ENCODE results near the gene CROCC. TPM values are rescaled to one million over a fixed set of nuclear protein-coding genes. Genes with fewer than 3 reads are reported as not detected.

Gene CROCC
- total and polyA plus RNA-seq, 9 of the 15 experiments (the other 6 are each of a cell fraction or from before 2014, with no cell fraction given) = 0.17 to 15.4 (median 7.6) TPM

DNA sequence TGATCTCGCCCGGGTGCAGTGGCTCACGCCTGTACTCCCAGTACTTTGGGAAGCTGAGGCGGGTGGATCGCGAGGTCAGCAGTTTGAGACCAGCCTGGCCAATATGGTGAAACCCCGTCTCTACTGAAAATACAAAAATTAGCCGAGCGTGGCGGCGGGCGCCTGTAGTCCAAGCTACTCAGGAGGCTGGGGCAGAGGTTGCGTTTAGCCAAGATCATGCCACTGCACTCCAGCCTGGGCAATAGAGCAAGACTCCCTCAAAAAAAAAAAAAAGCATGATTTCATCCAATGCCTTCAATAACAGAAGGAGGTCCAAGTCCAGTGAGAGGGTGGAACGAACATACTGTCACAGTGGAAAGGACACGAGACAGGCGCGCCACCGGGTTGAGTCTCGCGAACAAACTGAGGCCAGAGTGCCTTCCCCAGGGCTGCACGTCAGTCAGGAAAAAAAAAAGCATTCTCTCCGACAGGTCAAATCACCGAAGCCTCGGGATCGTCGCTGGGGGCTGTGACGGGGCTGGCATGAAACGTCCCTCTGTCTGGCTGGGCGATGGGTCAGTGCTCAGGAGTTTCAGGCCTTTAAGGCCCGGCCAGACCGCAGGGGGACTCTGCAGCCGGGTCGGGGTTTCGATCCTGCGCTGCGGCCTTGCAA lies 8.4 kb upstream of the CROCC start (continued):
- TF ChIP-seq, protein P1, sequence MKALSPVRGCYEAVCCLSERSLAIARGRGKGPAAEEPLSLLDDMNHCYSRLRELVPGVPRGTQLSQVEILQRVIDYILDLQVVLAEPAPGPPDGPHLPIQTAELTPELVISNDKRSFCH (CRISPR knock-in tag; IDR thresholded peaks at IDR 0.05) = no peak
- TF ChIP-seq, protein P1 (tag; IDR thresholded peaks at IDR 0.05) = 0 out of 2 replicates have a peak, but pooled peaks have one; percentile 26
- TF ChIP-seq RB1 (IDR thresholded peaks at IDR 0.05; ENCODE audit: low read depth) = no peak
- TF ChIP-seq, protein P2, sequence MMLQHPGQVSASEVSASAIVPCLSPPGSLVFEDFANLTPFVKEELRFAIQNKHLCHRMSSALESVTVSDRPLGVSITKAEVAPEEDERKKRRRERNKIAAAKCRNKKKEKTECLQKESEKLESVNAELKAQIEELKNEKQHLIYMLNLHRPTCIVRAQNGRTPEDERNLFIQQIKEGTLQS (IDR thresholded peaks at IDR 0.05) = no peak
- TF ChIP-seq, protein P2 (CRISPR knock-in tag; conservative IDR thresholded peaks at IDR 0.05) = peak; percentile 38; the same call in 1 of the 2 replicates
- TF ChIP-seq, protein P3, sequence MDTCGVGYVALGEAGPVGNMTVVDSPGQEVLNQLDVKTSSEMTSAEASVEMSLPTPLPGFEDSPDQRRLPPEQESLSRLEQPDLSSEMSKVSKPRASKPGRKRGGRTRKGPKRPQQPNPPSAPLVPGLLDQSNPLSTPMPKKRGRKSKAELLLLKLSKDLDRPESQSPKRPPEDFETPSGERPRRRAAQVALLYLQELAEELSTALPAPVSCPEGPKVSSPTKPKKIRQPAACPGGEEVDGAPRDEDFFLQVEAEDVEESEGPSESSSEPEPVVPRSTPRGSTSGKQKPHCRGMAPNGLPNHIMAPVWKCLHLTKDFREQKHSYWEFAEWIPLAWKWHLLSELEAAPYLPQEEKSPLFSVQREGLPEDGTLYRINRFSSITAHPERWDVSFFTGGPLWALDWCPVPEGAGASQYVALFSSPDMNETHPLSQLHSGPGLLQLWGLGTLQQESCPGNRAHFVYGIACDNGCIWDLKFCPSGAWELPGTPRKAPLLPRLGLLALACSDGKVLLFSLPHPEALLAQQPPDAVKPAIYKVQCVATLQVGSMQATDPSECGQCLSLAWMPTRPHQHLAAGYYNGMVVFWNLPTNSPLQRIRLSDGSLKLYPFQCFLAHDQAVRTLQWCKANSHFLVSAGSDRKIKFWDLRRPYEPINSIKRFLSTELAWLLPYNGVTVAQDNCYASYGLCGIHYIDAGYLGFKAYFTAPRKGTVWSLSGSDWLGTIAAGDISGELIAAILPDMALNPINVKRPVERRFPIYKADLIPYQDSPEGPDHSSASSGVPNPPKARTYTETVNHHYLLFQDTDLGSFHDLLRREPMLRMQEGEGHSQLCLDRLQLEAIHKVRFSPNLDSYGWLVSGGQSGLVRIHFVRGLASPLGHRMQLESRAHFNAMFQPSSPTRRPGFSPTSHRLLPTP (IDR thresholded peaks at IDR 0.05; ENCODE audit: borderline replicate concordance, extremely low read depth, insufficient read length) = peak; percentile 30
- TF ChIP-seq, protein P4, sequence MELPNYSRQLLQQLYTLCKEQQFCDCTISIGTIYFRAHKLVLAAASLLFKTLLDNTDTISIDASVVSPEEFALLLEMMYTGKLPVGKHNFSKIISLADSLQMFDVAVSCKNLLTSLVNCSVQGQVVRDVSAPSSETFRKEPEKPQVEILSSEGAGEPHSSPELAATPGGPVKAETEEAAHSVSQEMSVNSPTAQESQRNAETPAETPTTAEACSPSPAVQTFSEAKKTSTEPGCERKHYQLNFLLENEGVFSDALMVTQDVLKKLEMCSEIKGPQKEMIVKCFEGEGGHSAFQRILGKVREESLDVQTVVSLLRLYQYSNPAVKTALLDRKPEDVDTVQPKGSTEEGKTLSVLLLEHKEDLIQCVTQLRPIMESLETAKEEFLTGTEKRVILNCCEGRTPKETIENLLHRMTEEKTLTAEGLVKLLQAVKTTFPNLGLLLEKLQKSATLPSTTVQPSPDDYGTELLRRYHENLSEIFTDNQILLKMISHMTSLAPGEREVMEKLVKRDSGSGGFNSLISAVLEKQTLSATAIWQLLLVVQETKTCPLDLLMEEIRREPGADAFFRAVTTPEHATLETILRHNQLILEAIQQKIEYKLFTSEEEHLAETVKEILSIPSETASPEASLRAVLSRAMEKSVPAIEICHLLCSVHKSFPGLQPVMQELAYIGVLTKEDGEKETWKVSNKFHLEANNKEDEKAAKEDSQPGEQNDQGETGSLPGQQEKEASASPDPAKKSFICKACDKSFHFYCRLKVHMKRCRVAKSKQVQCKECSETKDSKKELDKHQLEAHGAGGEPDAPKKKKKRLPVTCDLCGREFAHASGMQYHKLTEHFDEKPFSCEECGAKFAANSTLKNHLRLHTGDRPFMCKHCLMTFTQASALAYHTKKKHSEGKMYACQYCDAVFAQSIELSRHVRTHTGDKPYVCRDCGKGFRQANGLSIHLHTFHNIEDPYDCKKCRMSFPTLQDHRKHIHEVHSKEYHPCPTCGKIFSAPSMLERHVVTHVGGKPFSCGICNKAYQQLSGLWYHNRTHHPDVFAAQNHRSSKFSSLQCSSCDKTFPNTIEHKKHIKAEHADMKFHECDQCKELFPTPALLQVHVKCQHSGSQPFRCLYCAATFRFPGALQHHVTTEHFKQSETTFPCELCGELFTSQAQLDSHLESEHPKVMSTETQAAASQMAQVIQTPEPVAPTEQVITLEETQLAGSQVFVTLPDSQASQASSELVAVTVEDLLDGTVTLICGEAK (IDR thresholded peaks at IDR 0.05) = peak; percentile 24; the same call in 1 of the 2 replicates
- TF ChIP-seq, protein P4 (CRISPR knock-in tag; IDR thresholded peaks at IDR 0.05) = no peak
